ENCODE results near the gene CREB3.

Gene CREB3

DNA sequence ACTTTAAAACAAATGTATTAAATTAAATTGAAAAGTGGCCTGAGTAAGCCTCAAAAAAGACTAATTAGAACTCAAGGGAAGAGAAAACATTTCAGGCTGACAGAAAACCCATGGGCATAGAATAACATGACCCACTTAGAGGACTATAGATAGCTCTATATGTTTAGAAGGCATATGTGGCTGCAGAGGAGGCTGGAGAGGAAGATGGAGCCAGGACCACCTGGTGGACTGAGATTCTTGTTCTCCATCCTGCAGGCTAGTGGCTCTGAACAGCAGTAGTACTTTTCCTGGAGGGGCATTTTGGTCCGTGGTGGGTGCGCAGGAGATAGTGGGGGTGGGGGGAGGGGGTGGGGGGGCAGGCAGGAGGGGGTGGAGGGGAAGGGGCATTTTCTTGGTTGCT is 48.6 kb downstream of the CREB3 start:
- DNase-seq (ENCODE audit: low spot score): no peak

GRCh38 chr9:35783418-35783817 is 51.0 kb downstream of the CREB3 start:
- DNase-seq (ENCODE audit: low spot score): no peak
